Progenitor cell of endocrine pancreas (in vitro differentiated cells): ENCODE data around the gene RSPH10B. TPM values are rescaled to one million over a fixed set of nuclear protein-coding genes. Genes with fewer than 3 reads are reported as not detected.
"Not testable (repeated sequence)": the region's sequence is repeated elsewhere in the genome, so short reads cannot be mapped to it uniquely, and the experiment has no call there.

Experiments
- DNase-seq: peaks from one replicate; pipeline ENCODE4 v3.0.0; 2021; ENCODE audit warnings: low spot score; ENCODE audit not compliant: unreplicated experiment
- H3K27ac Mint-ChIP-seq: 2 replicates; pipeline ENCODE4 v1.8.0; 2021; ENCODE audit warnings: mild to moderate bottlenecking, moderate library complexity, mixed read lengths
- H3K27me3 Mint-ChIP-seq: 2 replicates; pipeline ENCODE4 v1.8.0; 2021; ENCODE audit warnings: mixed read lengths
- H3K36me3 Mint-ChIP-seq: 2 replicates; pipeline ENCODE4 v1.8.0; 2022; ENCODE audit warnings: mixed read lengths; ENCODE audit not compliant: insufficient read depth
- H3K4me1 Mint-ChIP-seq: 2 replicates; pipeline ENCODE4 v1.8.0; 2021; ENCODE audit warnings: low read depth, mixed read lengths
- H3K4me3 Mint-ChIP-seq: 2 replicates; pipeline ENCODE4 v1.8.0; 2021; ENCODE audit warnings: low read depth, mild to moderate bottlenecking, moderate library complexity, mixed read lengths
- H3K9me3 Mint-ChIP-seq: 2 replicates; pipeline ENCODE4 v1.8.0; 2021; ENCODE audit warnings: low read depth, mixed read lengths
- total RNA-seq: library from RNA; stranded (reverse); gene quantifications from 2 replicates; pipeline ENCODE4 v1.2.1, GENCODE V29; 2021

The RSPH10B gene
- total RNA-seq, 1 donor from 2014 or later = 1.5 TPM

GRCh38 chr7:5934945-5935450 is 35.5 kb downstream of the RSPH10B start:
- not testable (repeated sequence) for H3K36me3 Mint-ChIP-seq, H3K4me1 Mint-ChIP-seq, H3K9me3 Mint-ChIP-seq, DNase-seq, H3K27ac Mint-ChIP-seq, H3K4me3 Mint-ChIP-seq, H3K27me3 Mint-ChIP-seq

GRCh38 chr7:5931905-5932644 is 38.4 kb downstream of the RSPH10B start:
- H3K36me3 Mint-ChIP-seq, H3K27me3 Mint-ChIP-seq, DNase-seq, H3K27ac Mint-ChIP-seq, H3K9me3 Mint-ChIP-seq, H3K4me1 Mint-ChIP-seq, H3K4me3 Mint-ChIP-seq: not testable (repeated sequence)

GRCh38 chr7:5931250-5931649 is 39.2 kb downstream of the RSPH10B start:
- H3K27me3 Mint-ChIP-seq, H3K27ac Mint-ChIP-seq, H3K9me3 Mint-ChIP-seq, H3K4me3 Mint-ChIP-seq, DNase-seq, H3K4me1 Mint-ChIP-seq, H3K36me3 Mint-ChIP-seq: not testable (repeated sequence)

GRCh38 chr7:5930290-5930689 is 40.2 kb downstream of the RSPH10B start:
- H3K4me3 Mint-ChIP-seq, DNase-seq, H3K9me3 Mint-ChIP-seq, H3K27ac Mint-ChIP-seq, H3K4me1 Mint-ChIP-seq, H3K36me3 Mint-ChIP-seq, H3K27me3 Mint-ChIP-seq: not testable (repeated sequence)

GRCh38 chr7:5926263-5926870 is 44.1 kb downstream of the RSPH10B start:
- H3K4me3 Mint-ChIP-seq, H3K27ac Mint-ChIP-seq, H3K9me3 Mint-ChIP-seq, H3K4me1 Mint-ChIP-seq, H3K36me3 Mint-ChIP-seq, H3K27me3 Mint-ChIP-seq, DNase-seq: not testable (repeated sequence)

GRCh38 chr7:5924630-5925029 is 45.9 kb downstream of the RSPH10B start:
- not testable (repeated sequence) for H3K27me3 Mint-ChIP-seq, H3K27ac Mint-ChIP-seq, H3K4me1 Mint-ChIP-seq, H3K9me3 Mint-ChIP-seq, H3K4me3 Mint-ChIP-seq, H3K36me3 Mint-ChIP-seq, DNase-seq

GRCh38 chr7:5924180-5924579 is 46.3 kb downstream of the RSPH10B start:
- not testable (repeated sequence) for H3K36me3 Mint-ChIP-seq, H3K27me3 Mint-ChIP-seq, H3K4me3 Mint-ChIP-seq, H3K9me3 Mint-ChIP-seq, H3K27ac Mint-ChIP-seq, H3K4me1 Mint-ChIP-seq, DNase-seq

GRCh38 chr7:5916529-5916928 is 54.0 kb downstream of the RSPH10B start:
- H3K27ac Mint-ChIP-seq, H3K9me3 Mint-ChIP-seq, DNase-seq, H3K27me3 Mint-ChIP-seq, H3K36me3 Mint-ChIP-seq, H3K4me1 Mint-ChIP-seq, H3K4me3 Mint-ChIP-seq: not testable (repeated sequence)

- H3K36me3 Mint-ChIP-seq, H3K4me3 Mint-ChIP-seq: not testable (repeated sequence)
- peak overlapping the region; percentile 10 for H3K27ac Mint-ChIP-seq
Observed at GRCh38 chr7:5908835-5909234, 61.7 kb downstream of the RSPH10B start.

GRCh38 chr7:5904726-5905125 is 65.8 kb downstream of the RSPH10B start:
- not testable (repeated sequence) for H3K4me3 Mint-ChIP-seq, H3K9me3 Mint-ChIP-seq, DNase-seq, H3K27ac Mint-ChIP-seq, H3K36me3 Mint-ChIP-seq, H3K27me3 Mint-ChIP-seq, H3K4me1 Mint-ChIP-seq

More at GRCh38 chr7:5908835-5909234, 61.7 kb downstream of the RSPH10B start:
- not testable (repeated sequence) for H3K27me3 Mint-ChIP-seq, DNase-seq, H3K9me3 Mint-ChIP-seq, H3K4me1 Mint-ChIP-seq

GRCh38 chr7:5903002-5903401 is 67.5 kb downstream of the RSPH10B start:
- not testable (repeated sequence) for H3K27me3 Mint-ChIP-seq, H3K9me3 Mint-ChIP-seq, H3K4me3 Mint-ChIP-seq, H3K36me3 Mint-ChIP-seq, H3K27ac Mint-ChIP-seq, H3K4me1 Mint-ChIP-seq, DNase-seq
